H1 (cell line): ENCODE results near the gene TBC1D9B. TPM values are rescaled to one million over a fixed set of nuclear protein-coding genes. Genes with fewer than 3 reads are reported as not detected.

Source experiments
- CTCF ChIA-PET: fragments of 300-600 bp; sonication (Branson Sonifier 250); formaldehyde crosslinking; loops from one replicate; lab custom pipeline; 2021; ENCODE audit not compliant: partially characterized antibody; lab: Charles Lee
- POLR2A ChIA-PET: fragments of 300-600 bp; sonication (Branson Sonifier 250); formaldehyde crosslinking; loops from one replicate; lab custom pipeline; 2021; ENCODE audit warnings: inconsistent platforms; ENCODE audit not compliant: partially characterized antibody; lab: Charles Lee
- DNase-seq, 2 experiments: peaks; one replicate each; pipeline versions ENCODE4 v3.0.0 to v3.0.0-alpha.2; 2010 to 2022; ENCODE audit warnings: low spot score in 2 of 2, low read depth in 1 of 2, mixed read lengths in 1 of 2
- FAIRE-seq: peaks from 2 replicates; lab custom pipeline; 2011; peaks lifted over from hg19 to GRCh38; lab: Jason Lieb, UNC
- H2AFZ ChIP-seq: 2 replicates; pipeline ENCODE4 v1.8.1; 2012; ENCODE audit warnings: low read length, inconsistent platforms
- H2AK5ac ChIP-seq: 2 replicates; pipeline ENCODE4 v1.6.1; 2013; ENCODE audit warnings: low read depth, low read length
- H2BK120ac ChIP-seq: replicated peaks from 2 replicates; pipeline ENCODE3; 2013; ENCODE audit warnings: low read depth, low read length, inconsistent platforms
- H2BK12ac ChIP-seq: 2 replicates; pipeline ENCODE4 v1.6.1; 2013; ENCODE audit warnings: low read depth, low read length
- H2BK15ac ChIP-seq: 2 replicates; pipeline ENCODE4 v1.6.1; 2013; ENCODE audit warnings: low read length
- H2BK20ac ChIP-seq: 2 replicates; pipeline ENCODE4 v1.6.1; 2013; ENCODE audit warnings: low read length
- H2BK5ac ChIP-seq: 2 replicates; pipeline ENCODE4 v1.6.1; 2013; ENCODE audit warnings: low read depth, low read length
- H3K14ac ChIP-seq: 2 replicates; pipeline ENCODE4 v1.6.1; 2013; ENCODE audit warnings: inconsistent platforms; ENCODE audit not compliant: insufficient read length
- H3K18ac ChIP-seq: 2 replicates; pipeline ENCODE4 v1.6.1; 2013; ENCODE audit warnings: low read length; ENCODE audit errors: extremely low read depth
- H3K23ac ChIP-seq: 2 replicates; pipeline ENCODE4 v1.6.1; 2013; ENCODE audit warnings: inconsistent platforms; ENCODE audit not compliant: insufficient read length
- H3K23me2 ChIP-seq: 2 replicates; pipeline ENCODE4 v1.6.1; 2013; ENCODE audit warnings: low read depth, low read length
- H3K27ac ChIP-seq: 2 replicates; pipeline ENCODE4 v1.6.1; 2011; ENCODE audit warnings: low read depth, low read length, inconsistent platforms
- H3K27me3 ChIP-seq, 4 experiments: replicated peaks in 1 of 4; 1 replicate in 1 of 4; 2 replicates in 3 of 4; pipeline versions ENCODE4 v1.6.1 to v1.8.1; 2011 to 2013; ENCODE audit warnings: low read length in 3 of 4, mild to moderate bottlenecking in 3 of 4, inconsistent platforms in 2 of 4, mixed read lengths in 2 of 4, moderate library complexity in 1 of 4; ENCODE audit not compliant: control insufficient read depth in 3 of 4, insufficient read depth in 3 of 4; ENCODE audit errors: extremely low read depth in 1 of 4
- H3K36me3 ChIP-seq, 4 experiments: 2 replicates each; pipeline versions ENCODE4 v1.6.1 to v1.8.1; 2011 to 2013; ENCODE audit warnings: mild to moderate bottlenecking in 4 of 4, low read length in 3 of 4, moderate library complexity in 2 of 4, control low read depth in 1 of 4, inconsistent platforms in 1 of 4; ENCODE audit not compliant: insufficient read depth in 4 of 4, control insufficient read depth in 2 of 4
- H3K4ac ChIP-seq: replicated peaks from 2 replicates; pipeline ENCODE3; 2013; ENCODE audit warnings: low read length, low read depth, mixed read lengths, inconsistent platforms; ENCODE audit not compliant: insufficient read length
- H3K4me1 ChIP-seq, 4 experiments: replicated peaks in 1 of 4; 1 replicate in 1 of 4; 2 replicates in 3 of 4; pipeline versions ENCODE4 v1.6.1 to v1.8.1; 2011 to 2013; ENCODE audit warnings: low read length in 3 of 4, inconsistent platforms in 2 of 4, mixed read lengths in 1 of 4; ENCODE audit not compliant: insufficient read depth in 4 of 4, control insufficient read depth in 3 of 4
- H3K4me2 ChIP-seq, 2 experiments: 2 replicates each; pipeline versions ENCODE4 v1.6.1 to v1.8.1; 2011 to 2013; ENCODE audit warnings: low read depth in 2 of 2, low read length in 2 of 2, control low read depth in 1 of 2, inconsistent platforms in 1 of 2, mild to moderate bottlenecking in 1 of 2; ENCODE audit not compliant: insufficient read depth in 1 of 2
- H3K4me3 ChIP-seq, 4 experiments: fragments of 200-600, 300-600 bp in 1 of 4; sonication (generic), shearing (Covaris generic), sonication (Bioruptor Twin) in 1 of 4; 2 replicates each; pipeline versions ENCODE4 v1.5.1 to v1.8.1; 2011 to 2016; ENCODE audit warnings: low read length in 4 of 4, low read depth in 3 of 4, control low read depth in 2 of 4, inconsistent platforms in 2 of 4, mild to moderate bottlenecking in 2 of 4, mixed read lengths in 1 of 4, moderate library complexity in 1 of 4; ENCODE audit not compliant: insufficient read depth in 2 of 4; ENCODE audit errors: extremely low read depth in 1 of 4
- H3K56ac ChIP-seq: replicated peaks from 2 replicates; pipeline ENCODE3; 2013; ENCODE audit warnings: low read depth, mild to moderate bottlenecking, mixed read lengths, low read length, inconsistent platforms; ENCODE audit not compliant: insufficient read length
- H3K79me1 ChIP-seq: 2 replicates; pipeline ENCODE4 v1.6.1; 2013; ENCODE audit warnings: low read depth, low read length, control low read depth
- H3K79me2 ChIP-seq, 2 experiments: 2 replicates each; pipeline versions ENCODE4 v1.6.1 to v1.8.1; 2012 to 2013; ENCODE audit warnings: low read length in 2 of 2, mild to moderate bottlenecking in 2 of 2, inconsistent platforms in 1 of 2; ENCODE audit not compliant: insufficient read depth in 2 of 2, control insufficient read depth in 1 of 2
- H3K9ac ChIP-seq, 4 experiments: replicated peaks in 1 of 4; 1 replicate in 1 of 4; 2 replicates in 3 of 4; pipeline versions ENCODE4 v1.6.1 to v1.8.1; 2011 to 2013; ENCODE audit warnings: low read depth in 3 of 4, low read length in 3 of 4, control low read depth in 2 of 4, mild to moderate bottlenecking in 2 of 4, moderate library complexity in 2 of 4, inconsistent platforms in 1 of 4; ENCODE audit errors: extremely low read depth in 1 of 4
- H3K9me3 ChIP-seq, 2 experiments: 2 replicates each; pipeline versions ENCODE4 v1.6.1 to v1.8.1; 2012 to 2013; ENCODE audit warnings: mild to moderate bottlenecking in 2 of 2, moderate library complexity in 2 of 2, control low read depth in 1 of 2, inconsistent platforms in 1 of 2, low read depth in 1 of 2, low read length in 1 of 2, mixed read lengths in 1 of 2; ENCODE audit not compliant: insufficient read depth in 2 of 2
- H4K20me1 ChIP-seq, 2 experiments: replicated peaks in 1 of 2; 2 replicates each; pipeline versions ENCODE3 to v1.8.1; 2011 to 2013; ENCODE audit warnings: inconsistent platforms in 2 of 2, low read length in 2 of 2, mild to moderate bottlenecking in 1 of 2; ENCODE audit not compliant: insufficient read depth in 2 of 2, control insufficient read depth in 1 of 2
- H4K5ac ChIP-seq: 2 replicates; pipeline ENCODE4 v1.6.1; 2013; ENCODE audit warnings: low read length, low read depth, mixed read lengths, inconsistent platforms; ENCODE audit not compliant: insufficient read length
- H4K8ac ChIP-seq: 2 replicates; pipeline ENCODE4 v1.8.0; 2013; ENCODE audit warnings: mild to moderate bottlenecking, moderate library complexity, low read length, inconsistent platforms; ENCODE audit not compliant: insufficient read depth; ENCODE audit errors: extremely low read depth
- H4K91ac ChIP-seq: replicated peaks from 2 replicates; pipeline ENCODE3; 2013; ENCODE audit warnings: low read length, mixed read lengths, inconsistent platforms; ENCODE audit not compliant: insufficient read length
- WGBS, 2 experiments: shearing (Covaris generic) in 1 of 2; methylation state at CpG; one replicate each; pipeline versions ENCODE4 v1.1.6 to v1.1.7; 2013 to 2015; ENCODE audit warnings: low lambda C conversion rate in 2 of 2, mixed read lengths in 2 of 2, inconsistent platforms in 1 of 2, low coverage in 1 of 2, missing lambda C conversion rate in 1 of 2; ENCODE audit not compliant: insufficient replicate concordance in 2 of 2, insufficient coverage in 1 of 2, insufficient read length in 1 of 2; ENCODE audit errors: extremely low coverage in 1 of 2, missing lambda C conversion rate in 1 of 2; 5-methylcytosine and 5-hydroxymethylcytosine counted together
- polyA plus RNA-seq, 7 experiments: library from polyadenylated mRNA; depleted of rRNA in 3 of 7; stranded (reverse) in 5 of 7; unstranded in 2 of 7; fragments of >200 nt in 5 of 7; fragments of 200-250 nt in 2 of 7; gene quantifications; 1 replicate in 5 of 7; 2 replicates in 1 of 7; 4 replicates in 1 of 7; pipeline versions ENCODE4 v1.2.1 to v1.2.3, GENCODE V29; 2011 to 2013; ENCODE audit warnings: missing spikeins in 2 of 7, mixed read lengths in 2 of 7
- total RNA-seq: library from RNA; stranded (reverse); fragmentation: NEBNext Ultra II Directional; extraction: Animal tissue kit (Norgen Biotek cat#: 25700); gene quantifications from 2 replicates; pipeline ENCODE4 v1.2.1, GENCODE V29; 2021

TBC1D9B gene
- total and polyA plus RNA-seq, 2 of the 8 experiments (the other 6 are each of a cell fraction or from before 2014, with no cell fraction given), result 33.6 to 57.1 TPM

GRCh38 chr5:179955630-179956029, 47.9 kb upstream of the TBC1D9B start:
- no peak overlapping the region for H2AFZ ChIP-seq
- H2BK15ac ChIP-seq, result no peak overlapping the region

More at GRCh38 chr5:179955630-179956029, 47.9 kb upstream of the TBC1D9B start:
- Histone ChIP-seq H3K4ac (no peak overlapping the region), H3K79me1 (no peaks in the 10 kb centered on the region), H2BK120ac (no peak overlapping the region), H4K8ac (no peak overlapping the region), H3K4me2 (no peak overlapping the region), H3K23me2 (no peaks in the 10 kb centered on the region), H3K9me3 (no peaks in the 10 kb centered on the region), H2BK5ac (no peak overlapping the region), H3K27ac (no peak overlapping the region), H3K79me2 (no peaks in the 10 kb centered on the region), H3K4me1 (no peaks in the 10 kb centered on the region), H4K20me1 (peaks cover 0 to 2% of the 10 kb centered on the region in 2 experiments), H3K56ac (no peak overlapping the region), H3K27me3 (no peaks in the 10 kb centered on the region), H3K14ac (no peak overlapping the region), H2BK12ac (no peak overlapping the region), H2AK5ac (no peak overlapping the region), H4K91ac (no peak overlapping the region), H3K23ac (no peak overlapping the region), H3K9ac (no peak overlapping the region), H2BK20ac (no peak overlapping the region), H3K18ac (no peak overlapping the region), H4K5ac (no peak overlapping the region), H3K4me3 (no peak overlapping the region), H3K36me3 (peaks cover 3 to 21% (median 6%) of the 10 kb centered on the region in 4 experiments; a peak in 6 of 8 replicates)
- 87% methylated on average over 2 of the region's 2 CpGs; no CpG with 5 or more reads in 1 of the 2 experiments for WGBS, 2 experiments
- no peak for FAIRE-seq
- POLR2A ChIA-PET, result interaction anchor here (0.9 to 1.4 kb wide), 3 partner anchors 10 to 24 kb away, joined by 3 read pairs; no protein-coding TSS in a partner anchor
- DNase-seq, result no peak
- CTCF ChIA-PET, result interaction anchor here (0.6 to 1.3 kb wide), 3 partner anchors 12 to 98 kb away, joined by 3 to 4 read pairs (median 3); no protein-coding TSS in a partner anchor
